A172 (cell line): ENCODE results near the gene SUPT16H. TPM values are rescaled to one million over a fixed set of nuclear protein-coding genes. Genes with fewer than 3 reads are reported as not detected.
A peak's percentile ranks its signal among the peaks of the same experiment; 100 is the strongest.
"Not testable (repeated sequence)": the region's sequence is repeated elsewhere in the genome, so short reads cannot be mapped to it uniquely, and the experiment has no call there.

Experiments used
- DNase-seq: peaks from one replicate; pipeline ENCODE4 v3.0.0-alpha.2; 2015; ENCODE audit warnings: low spot score
- total RNA-seq: library from RNA; depleted of rRNA; stranded (reverse); fragments of >200 nt; shearing (Covaris generic); gene quantifications from 2 replicates; pipeline ENCODE4 v1.2.3, GENCODE V29; 2014

SUPT16H gene
- total RNA-seq, 1 experiment from 2014 or later: 84.0 TPM

DNA sequence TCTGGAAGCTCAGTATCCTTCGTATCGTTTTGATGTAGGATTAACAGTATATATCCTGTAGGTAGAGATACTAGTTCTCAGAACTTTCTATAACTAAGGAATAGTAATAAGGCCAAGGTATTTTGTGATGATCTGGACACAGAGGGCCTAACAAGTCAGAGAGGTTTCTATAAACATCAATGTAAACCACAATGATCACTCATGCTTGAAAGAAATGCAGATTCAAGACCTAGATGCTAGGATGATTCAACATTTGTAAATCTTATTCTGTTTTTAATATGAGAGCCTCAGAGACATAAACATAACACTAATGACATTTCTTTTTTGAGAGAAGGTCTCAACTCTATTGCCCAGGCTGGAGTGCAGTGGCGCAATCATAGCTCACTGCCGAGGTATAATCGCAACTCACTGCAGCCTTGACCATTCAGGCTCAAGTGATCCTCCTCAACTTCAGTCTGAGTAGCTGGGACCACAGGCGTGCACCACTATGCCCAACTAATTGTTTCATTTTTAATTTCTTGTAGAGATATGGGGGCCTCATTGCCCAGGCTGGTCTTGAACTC, 16.2 kb downstream of the SUPT16H start:
- no peak for DNase-seq

GRCh38 chr14:21356511-21356910, 27.3 kb downstream of the SUPT16H start:
- no peak for DNase-seq

DNA sequence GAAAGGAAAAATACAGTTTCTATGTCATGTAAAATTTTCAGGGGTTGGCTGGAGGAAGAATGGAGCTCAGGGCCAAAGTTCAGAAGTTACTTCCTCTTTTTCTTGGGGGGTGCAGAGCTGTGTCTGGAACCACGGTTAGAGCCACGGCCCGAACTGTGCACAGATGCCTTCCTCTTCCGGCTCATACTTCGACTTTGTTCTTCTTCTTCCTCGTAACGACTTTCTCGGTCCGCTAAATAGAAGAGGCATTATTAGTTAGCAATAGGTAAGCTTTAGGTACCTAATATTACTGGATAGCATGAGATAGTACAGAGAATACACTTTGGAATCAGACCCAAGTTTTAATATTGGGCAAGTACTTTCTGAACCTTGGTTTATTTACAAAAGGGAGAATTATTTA, 31.2 kb downstream of the SUPT16H start:
- no peak for DNase-seq

DNA sequence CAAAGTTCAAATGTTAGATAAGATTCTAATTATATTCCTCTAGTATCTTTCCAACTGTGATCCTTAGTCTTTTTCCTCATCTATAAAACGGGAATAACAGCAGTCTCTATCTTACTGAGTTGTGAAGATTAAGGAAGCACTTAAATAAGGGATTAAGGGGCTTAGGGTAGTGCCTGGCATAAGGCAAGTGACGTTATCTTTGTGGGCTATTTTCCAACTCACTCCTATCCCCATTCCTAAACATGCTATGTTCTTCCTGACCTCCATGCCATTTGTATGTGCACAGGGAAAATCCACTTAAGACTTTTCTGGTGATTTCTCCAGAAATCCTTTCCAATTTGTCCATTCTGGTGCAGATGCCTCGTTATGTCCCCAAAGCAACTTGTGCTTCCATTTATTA, 33.3 kb downstream of the SUPT16H start:
- DNase-seq: no peak

DNA sequence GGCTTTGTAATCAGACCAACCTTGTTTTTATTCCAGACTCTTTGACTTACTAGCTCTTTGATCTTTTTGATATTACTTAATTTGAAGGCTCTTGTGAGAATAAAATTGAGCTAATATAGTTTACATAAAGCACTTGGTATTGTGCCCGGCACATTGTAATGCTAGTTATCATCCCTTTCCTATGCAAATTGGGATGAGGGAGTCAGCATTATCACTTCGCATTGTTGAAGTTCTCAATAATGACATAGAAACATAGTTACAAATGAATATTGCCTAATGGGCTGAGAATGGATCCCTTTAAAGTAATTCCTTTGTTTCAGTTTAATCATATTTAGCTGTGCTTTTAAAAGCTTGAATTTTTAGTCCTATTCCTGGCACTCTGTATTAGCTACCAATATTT, 36.6 kb downstream of the SUPT16H start:
- DNase-seq: no peak

- no peak for DNase-seq
Observed at GRCh38 chr14:21346532-21347135, 37.2 kb downstream of the SUPT16H start.

DNA sequence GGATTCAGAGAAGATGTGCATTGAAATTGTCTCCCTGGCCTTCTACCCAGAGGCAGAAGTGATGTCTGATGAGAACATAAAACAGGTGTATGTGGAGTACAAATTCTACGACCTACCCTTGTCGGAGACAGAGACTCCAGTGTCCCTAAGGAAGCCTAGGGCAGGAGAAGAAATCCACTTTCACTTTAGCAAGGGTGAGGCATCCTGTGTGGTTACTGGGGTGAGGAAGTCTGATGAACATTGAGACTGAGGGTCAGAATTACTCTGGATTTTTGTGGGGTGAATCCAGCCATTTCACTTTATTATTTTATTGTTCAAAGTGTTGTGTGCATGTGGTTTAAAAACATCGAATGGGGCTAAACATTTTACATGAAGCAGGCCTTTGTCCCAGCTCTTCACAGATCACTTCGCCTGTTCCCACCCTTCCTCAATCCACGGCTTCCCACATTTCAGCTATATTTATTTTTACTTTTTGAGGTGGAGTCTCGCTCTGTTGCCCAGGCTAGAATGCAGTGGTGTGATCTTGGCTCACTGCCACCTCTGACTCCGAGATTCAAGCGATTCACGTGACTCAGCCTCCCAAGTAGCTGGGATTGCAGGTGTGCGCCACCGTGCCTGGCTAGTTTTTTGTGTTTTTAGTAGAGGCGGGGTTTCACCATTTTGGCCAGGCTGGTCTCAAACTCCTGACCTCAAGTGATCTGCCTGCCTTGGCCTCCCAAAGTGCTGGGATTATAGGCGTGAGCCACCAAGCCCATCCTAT, 40.6 kb downstream of the SUPT16H start:
- DNase-seq: no peak

GRCh38 chr14:21334202-21334906, 49.5 kb downstream of the SUPT16H start:
- DNase-seq: no peak

DNA sequence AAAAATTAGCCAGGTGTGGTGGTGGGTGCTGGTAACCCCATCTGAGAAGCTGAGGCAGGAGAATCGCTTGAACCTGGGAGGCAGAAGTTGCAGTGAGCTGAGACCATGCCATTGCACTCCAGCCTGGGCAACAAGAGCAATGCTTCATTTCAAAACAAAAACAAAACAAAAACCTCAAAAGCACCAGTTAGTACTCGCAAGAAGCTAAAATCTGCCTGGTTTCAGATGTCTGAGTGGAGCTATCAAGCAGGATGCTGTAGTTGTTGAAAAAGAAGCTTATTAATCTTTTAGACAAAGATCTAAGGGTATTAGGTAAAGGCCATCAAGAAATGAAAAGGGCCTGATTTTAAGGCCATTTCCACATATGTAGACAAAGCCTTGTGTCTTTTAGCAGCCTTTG, 50.9 kb downstream of the SUPT16H start:
- no peak for DNase-seq

- DNase-seq: no peak
Observed at GRCh38 chr14:21326972-21327371, 56.8 kb downstream of the SUPT16H start.

DNA sequence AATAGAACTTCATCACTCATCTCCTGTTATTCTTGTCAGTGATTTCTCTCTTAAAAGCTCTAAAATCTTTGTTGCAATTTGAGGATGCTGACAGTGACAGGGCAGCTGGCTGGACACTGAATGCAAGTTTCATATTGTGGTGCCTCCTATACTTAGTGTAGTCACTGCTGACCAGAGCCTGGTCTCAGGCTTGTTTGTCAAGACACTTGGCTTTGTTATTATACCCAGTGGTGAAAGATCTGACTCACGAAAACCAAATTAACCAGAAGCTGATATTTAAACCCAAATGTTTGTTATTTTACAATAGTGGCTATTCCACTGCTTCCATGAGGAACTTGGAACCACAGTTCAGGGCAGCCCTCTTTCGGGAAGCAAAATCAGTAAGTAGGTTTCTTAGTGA, 61.1 kb downstream of the SUPT16H start:
- DNase-seq: no peak

DNA sequence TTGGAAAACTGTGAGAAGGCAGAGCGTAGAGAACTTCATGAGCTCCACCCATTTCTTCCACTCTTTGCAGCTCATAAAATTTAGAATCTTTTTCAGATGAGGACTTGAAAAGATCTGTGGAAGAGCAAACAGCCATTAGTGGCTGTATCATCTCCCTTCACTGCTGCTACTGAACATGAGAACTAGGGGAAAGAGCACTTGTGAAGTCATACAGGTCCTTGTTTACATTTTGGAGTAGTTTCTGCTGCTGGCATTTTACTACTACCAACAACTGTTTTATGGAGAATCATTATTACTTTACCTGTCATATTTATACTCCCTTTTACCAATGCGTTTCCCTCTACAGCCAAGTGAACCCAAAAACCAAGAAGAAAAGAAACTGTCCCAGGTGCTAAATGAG, 62.9 kb downstream of the SUPT16H start:
- DNase-seq: no peak

GRCh38 chr14:21317398-21317797, 66.4 kb downstream of the SUPT16H start:
- no peak for DNase-seq

DNA sequence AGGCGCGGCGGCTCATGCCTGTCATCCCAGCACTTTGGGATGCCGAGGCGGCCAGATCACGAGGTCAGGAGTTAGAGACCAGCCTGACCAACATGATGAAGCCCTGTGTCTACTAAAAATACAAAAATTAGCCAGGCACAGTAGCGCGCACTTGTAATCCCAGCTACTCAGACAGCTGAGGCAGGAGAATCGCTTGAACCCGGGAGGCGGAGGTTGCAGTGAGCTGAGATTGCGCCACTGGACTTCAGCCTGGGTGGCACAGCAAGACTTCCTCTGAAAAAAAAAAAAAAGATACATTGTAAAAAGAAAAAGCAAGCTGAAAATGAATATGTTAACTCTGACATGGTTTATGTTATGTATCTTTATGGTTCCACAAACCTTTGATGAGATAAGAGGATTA, 70.3 kb downstream of the SUPT16H start:
- DNase-seq: no peak

DNA sequence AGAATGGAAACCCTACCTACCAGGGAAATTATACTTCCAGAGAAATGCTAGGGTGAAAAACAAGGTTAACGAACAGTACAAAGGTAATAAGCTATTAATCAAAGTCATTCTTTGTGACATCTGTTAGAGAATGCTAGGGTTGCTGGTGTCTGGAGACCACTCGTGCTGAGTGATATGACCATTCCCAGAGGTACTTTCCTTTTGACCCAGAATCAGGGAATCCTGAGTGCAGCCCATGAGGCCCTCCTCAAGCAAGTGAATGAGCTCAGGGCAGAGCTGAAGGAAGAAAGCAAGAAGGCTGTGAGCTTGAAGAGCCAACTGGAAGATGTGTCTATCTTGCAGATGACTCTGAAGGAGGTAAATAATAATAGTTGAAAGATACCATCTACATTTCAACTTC, 72.2 kb downstream of the SUPT16H start:
- DNase-seq: no peak

DNA sequence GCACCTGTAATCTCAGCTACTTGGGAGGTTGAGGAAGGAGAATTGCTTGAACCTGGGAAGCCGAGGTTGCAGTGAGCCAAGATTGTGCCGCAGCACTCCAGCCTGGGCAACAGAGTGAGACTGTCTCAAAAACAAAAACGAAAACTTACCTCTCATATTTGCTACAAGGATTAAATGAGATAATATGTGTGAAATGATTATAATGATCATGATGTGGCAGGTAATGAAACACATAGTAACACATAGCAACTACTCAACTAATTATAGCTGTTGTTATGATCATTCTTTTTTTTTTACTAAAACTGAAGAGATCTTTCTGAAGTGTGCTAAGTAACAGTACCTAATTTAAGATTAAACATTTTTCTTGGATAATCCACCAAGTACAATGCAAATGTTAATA, 73.9 kb downstream of the SUPT16H start:
- DNase-seq: no peak

GRCh38 chr14:21309238-21309636, 74.6 kb downstream of the SUPT16H start:
- DNase-seq: no peak

- DNase-seq: peak; percentile 58
Observed at GRCh38 chr14:21308479-21309237, 75.2 kb downstream of the SUPT16H start.

- no peak for DNase-seq
Observed at GRCh38 chr14:21308132-21308478, 75.7 kb downstream of the SUPT16H start.

GRCh38 chr14:21307637-21308036, 76.2 kb downstream of the SUPT16H start:
- no peak for DNase-seq

DNA sequence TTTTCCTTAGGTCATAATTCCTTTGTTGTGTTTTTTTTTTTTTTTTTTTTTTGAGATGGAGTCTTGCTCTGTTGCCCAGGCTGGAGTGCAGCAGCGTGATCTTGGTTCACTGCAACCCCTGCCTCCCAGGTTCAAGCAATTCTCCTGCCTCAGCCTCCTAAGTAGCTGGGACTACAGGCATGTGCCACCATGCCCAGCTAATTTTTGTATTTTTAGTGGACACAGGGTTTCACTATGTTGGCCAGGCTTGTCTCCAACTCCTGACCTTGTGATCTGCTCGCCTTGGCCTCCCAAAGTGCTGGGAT, 81.0 kb downstream of the SUPT16H start:
- not testable (repeated sequence) for DNase-seq
